ENCODE measurements around the gene TPGS1. TPM values are rescaled to one million over a fixed set of nuclear protein-coding genes. Genes with fewer than 3 reads are reported as not detected.
A peak's percentile ranks its signal among the peaks of the same experiment; 100 is the strongest.

TPGS1 gene
- total RNA-seq, 2 donors from 2014 or later, result 12.1 to 14.9 TPM

- no peak for DNase-seq
- intact Hi-C loops (cut with DNase I), result loop anchor here in 1 of 2 donors (2.0 kb wide), 1 partner anchor 39 kb away; the partner anchor contains the start of gene BSG
- no peak for ATAC-seq
Measured at GRCh38 chr19:533364-534058, 26.2 kb downstream of the TPGS1 start.

DNA sequence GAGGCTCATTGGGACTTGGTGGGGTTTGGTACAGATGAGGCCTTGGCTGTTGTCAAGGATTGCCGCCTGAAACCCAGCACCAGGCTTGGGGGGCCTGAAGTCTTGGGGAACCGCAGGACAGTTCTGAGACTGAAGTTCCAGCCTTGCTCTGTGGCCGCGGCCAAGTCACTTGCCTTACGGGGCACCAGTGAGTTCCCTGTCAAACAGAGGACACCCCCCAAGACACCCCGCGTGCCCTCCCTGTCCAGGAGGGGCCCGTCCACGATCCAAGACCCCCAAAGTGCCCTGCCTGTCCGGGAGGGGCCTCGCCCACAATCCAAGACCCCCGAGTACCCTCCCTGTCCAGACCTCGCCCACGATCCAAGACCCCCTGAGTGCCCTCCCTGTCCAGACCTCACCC, 26.8 kb downstream of the TPGS1 start:
- no peak for ATAC-seq
- intact Hi-C loops (cut with DNase I), result no loop called here

GRCh38 chr19:535017-535835, 27.9 kb downstream of the TPGS1 start:
- intact Hi-C loops (cut with DNase I), result no loop called here
- ATAC-seq (no peak), DNase-seq (no peak)

More for the DNA sequence above, 26.8 kb downstream of the TPGS1 start:
- no peak for DNase-seq

DNA sequence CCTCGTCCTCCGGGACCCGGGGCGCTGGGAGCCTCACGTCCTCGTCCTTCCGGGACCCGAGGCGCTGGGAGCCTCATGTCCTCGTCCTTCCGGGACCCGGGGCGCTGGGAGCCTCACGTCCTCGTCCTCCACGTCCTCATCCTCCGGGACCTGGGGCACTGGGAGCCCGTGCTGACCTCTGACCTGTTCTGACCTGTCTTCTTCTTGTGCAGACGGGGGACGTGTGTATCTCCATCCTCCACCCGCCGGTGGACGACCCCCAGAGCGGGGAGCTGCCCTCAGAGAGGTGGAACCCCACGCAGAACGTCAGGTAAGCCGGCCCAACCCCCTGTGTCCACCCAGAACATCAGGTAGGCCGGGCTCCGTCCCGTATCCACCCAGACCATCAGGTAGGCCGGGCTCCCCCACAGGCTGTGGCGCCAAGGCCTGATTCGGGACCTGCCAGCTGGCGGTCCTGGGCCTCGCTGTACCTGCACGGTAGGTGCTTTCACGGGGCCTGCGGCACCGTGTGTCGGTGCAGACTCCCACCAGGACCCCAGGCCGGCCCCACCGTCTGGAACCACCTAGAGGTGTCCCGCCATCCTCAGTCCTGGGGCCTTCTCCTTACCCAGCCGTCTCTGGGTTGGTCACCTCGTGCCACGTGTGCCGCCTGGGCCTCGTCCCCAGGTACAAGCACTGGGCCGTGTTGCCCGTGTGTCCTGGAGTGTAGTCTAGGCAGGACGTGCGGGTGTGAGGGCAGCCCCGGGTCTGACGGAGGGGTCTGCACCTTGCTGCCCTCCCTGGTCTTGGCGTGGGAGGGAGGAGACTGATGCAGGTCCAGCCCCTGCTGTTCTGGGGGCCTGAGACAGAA, 29.0 kb downstream of the TPGS1 start:
- no peak for ATAC-seq
- no peak for DNase-seq
- intact Hi-C loops (cut with DNase I), result no loop called here

- DNase-seq, result no peak
- ATAC-seq, result no peak
- intact Hi-C loops (cut with DNase I), result no loop called here
Measured at GRCh38 chr19:536881-537404, 29.6 kb downstream of the TPGS1 start.

DNA sequence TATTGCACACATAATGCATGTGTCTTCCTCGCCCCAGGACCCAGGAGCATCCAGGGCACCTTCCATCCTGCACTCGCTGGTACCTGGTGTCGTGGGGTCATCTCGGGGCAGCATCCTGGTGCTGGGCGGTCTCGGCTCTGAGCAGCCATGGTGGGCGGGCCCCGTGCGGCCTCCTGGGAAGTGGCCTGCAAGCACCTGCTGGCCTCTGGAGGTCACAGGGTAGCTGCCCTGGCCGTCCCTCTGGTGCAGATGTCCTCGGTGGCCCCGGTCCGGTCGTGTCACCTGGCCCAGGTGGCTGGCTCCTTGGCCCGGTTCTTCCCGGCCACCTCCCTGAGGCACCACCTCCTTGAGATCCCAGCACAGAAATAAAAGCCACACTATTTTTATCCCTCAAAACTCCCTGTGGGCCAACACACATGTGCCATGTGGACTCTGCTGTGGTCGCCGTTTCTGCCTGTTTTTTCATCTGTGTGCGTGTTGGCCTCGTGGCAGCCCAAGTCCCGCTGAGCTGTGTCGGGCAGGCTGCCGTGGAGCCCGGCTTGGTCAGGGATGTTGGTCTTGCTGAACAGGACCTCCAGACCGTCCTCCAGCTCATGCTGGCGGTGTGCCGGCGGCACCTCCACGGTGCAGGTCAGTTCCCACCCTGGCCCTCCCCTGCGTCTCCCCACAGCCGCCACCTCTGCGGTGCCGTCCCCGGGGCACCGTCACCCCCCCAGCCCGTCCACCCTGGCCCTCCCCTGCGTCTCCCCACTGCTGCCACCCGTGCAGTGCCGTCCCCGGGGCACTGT, 31.5 kb downstream of the TPGS1 start:
- intact Hi-C loops (cut with DNase I), result no loop called here
- no peak for DNase-seq
- ATAC-seq, result no peak

- ATAC-seq (peak in 1 of 2 donors; percentile 48), DNase-seq (no peak)
- intact Hi-C loops (cut with DNase I), result no loop called here
Measured at GRCh38 chr19:539429-540030, 32.2 kb downstream of the TPGS1 start.

GRCh38 chr19:540867-541637, 33.8 kb downstream of the TPGS1 start:
- intact Hi-C loops (cut with DNase I), result no loop called here
- ATAC-seq, result no peak
- DNase-seq, result no peak

DNA sequence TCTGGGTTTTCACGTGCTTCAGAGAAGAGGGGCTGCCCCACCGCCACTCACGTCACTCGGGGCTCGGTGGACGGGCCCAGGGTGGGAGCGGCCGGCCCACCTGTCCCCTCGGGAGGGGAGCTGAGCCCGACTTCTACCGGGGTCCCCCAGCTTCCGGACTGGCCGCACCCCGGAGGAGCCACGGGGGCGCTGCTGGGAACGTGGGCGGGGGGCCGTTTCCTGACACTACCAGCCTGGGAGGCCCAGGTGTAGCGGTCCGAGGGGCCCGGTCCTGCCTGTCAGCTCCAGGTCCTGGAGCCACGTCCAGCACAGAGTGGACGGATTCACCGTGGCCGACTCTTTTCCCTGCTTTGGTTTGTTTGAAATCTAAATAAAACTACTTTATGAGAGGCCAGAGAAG, 34.4 kb downstream of the TPGS1 start:
- ATAC-seq (no peak), DNase-seq (no peak)
- intact Hi-C loops (cut with DNase I), result no loop called here

DNA sequence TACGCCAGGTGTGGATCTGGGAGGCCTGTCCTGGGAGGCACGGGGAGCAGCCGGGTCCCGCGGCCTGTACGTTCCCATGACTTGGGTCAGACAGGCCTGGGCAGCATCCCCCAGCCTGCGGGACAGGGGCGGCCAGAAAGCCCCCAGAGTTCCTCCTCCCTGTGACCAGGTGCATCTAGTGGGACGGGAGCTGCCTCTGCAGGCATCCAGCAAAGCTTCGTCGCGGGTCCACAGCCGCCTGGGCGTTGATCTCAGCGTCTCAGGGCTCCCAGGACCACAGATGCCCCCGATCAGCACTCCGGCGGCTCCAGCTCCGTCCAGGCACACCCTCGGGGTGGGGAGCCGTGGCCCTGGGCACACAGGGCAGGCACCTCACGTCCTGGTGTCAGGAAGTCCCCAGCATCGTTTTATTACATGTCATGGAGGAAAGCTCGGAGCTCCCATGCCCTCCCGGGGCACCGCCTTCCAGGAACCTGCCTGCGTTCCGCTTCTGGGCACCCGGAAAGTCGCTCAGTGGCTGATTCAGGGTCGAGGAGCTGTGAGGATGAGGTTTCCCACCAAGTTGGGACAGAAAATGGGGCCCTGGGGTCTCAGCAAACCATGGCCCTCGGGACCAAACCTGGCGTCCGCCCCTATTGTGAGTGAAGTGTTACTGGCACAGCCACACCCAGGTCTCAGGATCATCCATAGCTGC, 35.0 kb downstream of the TPGS1 start:
- DNase-seq (no peak), ATAC-seq (no peak)
- intact Hi-C loops (cut with DNase I), result no loop called here

DNA sequence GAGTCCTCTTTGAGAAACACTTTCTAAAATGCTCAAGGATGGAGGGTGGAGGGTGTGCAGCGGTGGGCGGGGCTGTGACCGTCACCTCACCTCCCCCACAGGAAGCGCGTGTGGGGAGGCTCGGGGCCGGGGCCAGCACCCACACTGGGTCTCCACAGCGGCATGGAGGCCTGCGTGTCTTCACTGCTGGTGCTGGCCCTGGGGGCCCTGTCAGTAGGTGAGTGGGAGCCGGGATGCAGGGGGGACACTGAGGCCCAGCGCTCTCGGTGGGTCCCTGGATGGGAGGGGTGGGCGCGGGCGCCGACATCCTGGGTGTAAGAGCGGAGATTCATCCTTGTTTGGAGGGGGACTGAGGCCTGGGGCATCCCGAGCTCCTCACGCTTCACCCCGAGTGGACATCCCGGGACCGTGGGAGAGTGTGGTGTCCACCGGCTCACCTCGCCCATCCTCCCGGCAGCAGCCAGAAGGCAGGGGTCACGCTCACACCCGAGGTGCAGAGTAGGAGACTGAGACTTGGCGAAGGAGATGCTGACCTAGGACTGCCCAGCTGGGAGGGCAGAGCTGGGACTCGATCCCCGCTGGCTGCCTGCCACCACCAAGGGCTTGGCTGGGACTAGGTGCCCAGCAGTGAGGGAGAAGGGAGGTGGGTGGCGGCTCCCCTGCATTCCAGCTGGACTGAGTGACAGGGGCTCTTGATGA, 36.8 kb downstream of the TPGS1 start, which contains the start of gene GZMM:
TSS of gene GZMM (plus strand) at position 144 of the 699 bp plus-strand sequence. CDS start at position 163, 19 bp downstream.
- intact Hi-C loops (cut with DNase I), result no loop called here
- DNase-seq, result no peak
- ATAC-seq, result peak; percentile 32 to 45

GRCh38 chr19:547117-547516, 39.8 kb downstream of the TPGS1 start:
- no peak for DNase-seq
- intact Hi-C loops (cut with DNase I), result no loop called here
- no peak for ATAC-seq

DNA sequence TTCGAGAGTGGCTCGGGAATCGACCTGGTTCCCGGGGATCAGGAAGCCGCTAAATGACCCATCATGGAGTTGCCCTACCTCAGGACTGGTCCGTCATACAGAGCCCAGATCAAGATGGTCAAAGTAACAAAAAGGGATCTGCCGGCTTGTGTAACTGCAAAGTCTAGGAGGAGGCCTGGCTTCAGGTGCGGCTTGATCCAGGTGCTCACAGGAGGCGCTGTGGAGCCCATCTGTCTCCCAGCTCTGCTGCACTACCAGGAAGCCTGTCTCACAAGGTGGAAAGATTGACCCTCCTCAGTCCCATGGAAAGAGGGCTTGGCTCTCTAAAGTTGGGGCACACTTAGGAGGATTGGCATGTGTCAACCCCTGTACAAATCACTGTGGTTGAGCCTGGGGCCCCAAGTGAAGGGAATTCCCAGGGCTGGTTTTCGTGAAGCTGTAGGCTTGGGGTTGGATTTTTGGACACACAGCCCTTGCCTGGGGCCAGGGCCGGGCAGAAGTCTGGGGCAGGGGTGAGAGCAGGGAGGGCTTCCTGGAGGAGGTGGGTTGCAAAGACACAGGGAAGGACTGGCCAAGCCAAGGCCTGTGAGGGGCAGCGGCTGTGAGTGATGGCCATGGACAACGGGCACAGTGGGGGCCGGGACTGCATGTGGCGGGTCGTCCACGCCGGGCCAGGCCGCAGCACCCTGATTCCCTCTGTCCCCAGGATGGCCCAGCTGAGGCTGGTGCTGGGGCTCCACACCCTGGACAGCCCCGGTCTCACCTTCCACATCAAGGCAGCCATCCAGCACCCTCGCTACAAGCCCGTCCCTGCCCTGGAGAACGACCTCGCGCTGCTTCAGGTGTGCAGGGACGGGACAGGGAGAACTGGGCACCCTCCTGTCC, 40.8 kb downstream of the TPGS1 start:
- DNase-seq (no peak), ATAC-seq (no peak)
- intact Hi-C loops (cut with DNase I), result no loop called here

DNA sequence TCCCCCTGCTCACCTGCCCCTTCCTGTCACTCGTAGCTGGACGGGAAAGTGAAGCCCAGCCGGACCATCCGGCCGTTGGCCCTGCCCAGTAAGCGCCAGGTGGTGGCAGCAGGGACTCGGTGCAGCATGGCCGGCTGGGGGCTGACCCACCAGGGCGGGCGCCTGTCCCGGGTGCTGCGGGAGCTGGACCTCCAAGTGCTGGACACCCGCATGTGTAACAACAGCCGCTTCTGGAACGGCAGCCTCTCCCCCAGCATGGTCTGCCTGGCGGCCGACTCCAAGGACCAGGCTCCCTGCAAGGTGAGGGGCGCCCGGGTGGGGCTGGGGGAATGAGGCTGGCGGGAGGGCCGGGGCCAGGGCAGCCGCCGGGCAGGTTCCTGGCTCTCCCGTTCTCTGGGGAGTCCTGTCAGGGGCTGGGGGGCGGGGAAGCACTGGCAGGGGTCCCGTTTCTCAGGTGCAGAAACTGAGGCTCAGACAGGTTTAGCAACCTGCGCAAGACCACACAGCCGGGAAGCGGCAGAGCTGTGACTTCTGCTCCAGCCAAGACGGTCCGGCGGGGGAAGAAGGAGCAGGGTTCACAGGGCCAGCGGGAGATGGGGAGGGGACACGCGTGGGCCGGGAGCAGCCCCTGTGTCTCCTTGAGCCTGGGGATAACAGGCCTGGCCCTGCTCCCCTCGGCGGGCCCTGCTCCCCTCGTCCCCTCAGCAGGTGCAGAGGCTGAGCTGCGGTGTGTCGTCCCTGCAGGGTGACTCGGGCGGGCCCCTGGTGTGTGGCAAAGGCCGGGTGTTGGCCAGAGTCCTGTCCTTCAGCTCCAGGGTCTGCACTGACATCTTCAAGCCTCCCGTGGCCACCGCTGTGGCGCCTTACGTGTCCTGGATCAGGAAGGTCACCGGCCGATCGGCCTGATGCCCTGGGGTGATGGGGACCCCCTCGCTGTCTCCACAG, 41.9 kb downstream of the TPGS1 start:
- DNase-seq, result no peak
- ATAC-seq, result no peak
- intact Hi-C loops (cut with DNase I), result no loop called here

Data from left cardiac atrium (tissue), 4 donors.